GM11168 (cell line): Measurements from ENCODE around the gene SYTL1.

Experiments used
- in situ Hi-C: fragments of 300-500 bp; cut with MboI; formaldehyde crosslinking; loops from one replicate; pipeline ENCODE4 v1.12.0; 2022; ENCODE audit warnings: low sequenced_read_pairs; ENCODE audit not compliant: unreplicated experiment

SYTL1 gene

GRCh38 chr1:27398405-27399149 lies 56.8 kb downstream of the SYTL1 start:
- in situ Hi-C loops: loop anchor here (10.0 kb wide), 1 partner anchor 206 kb away; the partner anchor contains the start of gene AHDC1

- in situ Hi-C loops: loop anchor here (10.0 kb wide), 1 partner anchor 205 kb away; the partner anchor contains the start of gene AHDC1
Measured at GRCh38 chr1:27399251-27400025, 57.6 kb downstream of the SYTL1 start.

DNA sequence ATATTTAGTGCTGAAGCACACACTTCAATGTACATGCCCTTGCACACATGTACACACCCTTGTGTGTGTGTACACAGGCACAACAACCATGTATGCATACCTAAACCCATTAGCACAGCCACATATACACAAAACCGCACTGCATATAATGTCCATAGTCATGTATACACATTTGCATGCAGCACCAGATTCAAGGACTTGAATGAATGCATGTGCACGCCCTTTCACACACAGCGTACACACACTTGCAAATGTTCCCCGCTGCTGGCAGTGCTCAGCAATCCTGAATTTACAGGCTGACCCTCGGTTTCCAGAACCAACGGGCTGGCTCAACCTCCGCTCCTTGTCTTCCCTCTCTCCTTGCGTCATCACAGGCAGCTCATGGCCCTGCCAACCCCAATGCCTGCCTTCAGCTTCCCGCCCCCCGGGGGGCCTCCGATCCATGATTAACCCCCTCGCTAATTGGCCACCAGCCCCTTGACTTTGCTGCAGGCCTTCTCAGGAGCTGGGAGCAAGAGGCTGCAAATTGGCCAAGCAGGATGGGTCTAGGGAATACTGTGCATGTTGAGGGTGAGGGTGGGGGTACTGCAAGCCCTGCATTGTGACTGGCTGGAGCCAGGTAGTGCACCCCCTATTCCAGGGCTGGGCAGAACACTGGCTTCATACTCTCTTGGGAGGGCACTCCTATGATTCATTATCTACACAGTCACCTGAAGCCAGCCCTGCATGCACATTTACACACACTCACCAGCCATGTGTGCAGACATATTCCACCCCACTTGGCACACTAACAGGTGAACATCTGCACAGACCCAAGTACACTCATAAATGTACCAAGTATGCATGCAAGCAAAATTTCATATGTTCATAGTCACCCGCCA lies 58.5 kb downstream of the SYTL1 start:
- in situ Hi-C loops: no loop called here

DNA sequence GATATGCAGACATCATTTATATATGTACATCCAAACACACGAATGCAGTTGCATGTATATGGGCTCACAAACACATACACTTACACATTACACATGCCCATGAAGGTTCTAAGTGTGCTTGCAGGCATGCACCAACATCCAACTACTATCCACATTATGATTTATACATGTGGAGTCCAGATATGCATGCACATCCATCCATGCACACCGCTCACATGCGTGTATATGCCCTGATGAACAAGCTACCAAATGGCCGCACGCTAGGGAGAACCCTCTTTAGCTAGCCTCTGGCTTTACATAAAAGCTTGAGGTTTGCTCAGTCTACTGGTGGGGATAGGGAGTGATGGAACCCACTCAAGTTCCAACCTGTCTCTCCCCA lies 59.1 kb downstream of the SYTL1 start:
- in situ Hi-C loops: no loop called here

DNA sequence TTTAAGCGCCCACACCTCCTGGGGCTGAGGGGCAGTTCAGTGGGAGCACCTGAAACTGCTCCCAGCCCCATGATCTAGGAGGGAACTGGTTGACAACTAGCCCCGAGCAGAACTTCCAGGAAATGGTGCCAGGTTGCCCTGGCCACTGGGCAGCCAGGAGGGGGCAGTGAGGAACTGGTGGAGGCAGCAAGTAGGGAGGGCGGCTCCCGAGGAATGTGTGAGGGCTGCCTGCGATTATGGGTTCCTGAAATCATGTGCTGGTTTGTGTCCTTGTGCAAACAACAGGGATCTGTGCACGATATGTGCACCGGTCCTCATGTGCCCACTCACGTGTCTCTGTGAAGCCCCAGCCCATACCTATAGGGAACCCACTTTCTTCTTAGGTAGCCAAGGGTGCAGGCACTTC lies 60.5 kb downstream of the SYTL1 start:
- in situ Hi-C loops: no loop called here

- in situ Hi-C loops: no loop called here
Measured at GRCh38 chr1:27403065-27403726, 61.4 kb downstream of the SYTL1 start.
